ENCODE measurements around the gene LST1. TPM values are rescaled to one million over a fixed set of nuclear protein-coding genes. Genes with fewer than 3 reads are reported as not detected.
A peak's percentile ranks its signal among the peaks of the same experiment; 100 is the strongest.
"Not testable (repeated sequence)": the region's sequence is repeated elsewhere in the genome, so short reads cannot be mapped to it uniquely, and the experiment has no call there.

The LST1 gene
- total RNA-seq, 1 donor, result not detected

GRCh38 chr6:31586599-31587281, 663 bp downstream of the LST1 start:
- Histone ChIP-seq H3K4me2 (ENCODE audit: insufficient read depth, low read length) (no peak overlapping the region), H3K27me3 (ENCODE audit: insufficient read depth, low read length) (no peaks in the 10 kb centered on the region), H3K27ac (ENCODE audit: low read depth, low read length) (no peak overlapping the region), H3K4me1 (ENCODE audit: insufficient read depth, low read length) (peaks cover 7% of the 10 kb centered on the region), H3K4me3 (ENCODE audit: insufficient read depth, low read length) (no peak overlapping the region), H2AFZ (ENCODE audit: low read length) (no peak overlapping the region), H3K79me2 (ENCODE audit: insufficient read depth, low read length) (no peaks in the 10 kb centered on the region), H4K20me1 (ENCODE audit: insufficient read depth, low read length) (no peaks in the 10 kb centered on the region), H3K9me3 (ENCODE audit: low read depth, low read length) (no peaks in the 10 kb centered on the region), H3K36me3 (ENCODE audit: insufficient read depth, low read length) (no peaks in the 10 kb centered on the region)
- TF ChIP-seq, protein P1, sequence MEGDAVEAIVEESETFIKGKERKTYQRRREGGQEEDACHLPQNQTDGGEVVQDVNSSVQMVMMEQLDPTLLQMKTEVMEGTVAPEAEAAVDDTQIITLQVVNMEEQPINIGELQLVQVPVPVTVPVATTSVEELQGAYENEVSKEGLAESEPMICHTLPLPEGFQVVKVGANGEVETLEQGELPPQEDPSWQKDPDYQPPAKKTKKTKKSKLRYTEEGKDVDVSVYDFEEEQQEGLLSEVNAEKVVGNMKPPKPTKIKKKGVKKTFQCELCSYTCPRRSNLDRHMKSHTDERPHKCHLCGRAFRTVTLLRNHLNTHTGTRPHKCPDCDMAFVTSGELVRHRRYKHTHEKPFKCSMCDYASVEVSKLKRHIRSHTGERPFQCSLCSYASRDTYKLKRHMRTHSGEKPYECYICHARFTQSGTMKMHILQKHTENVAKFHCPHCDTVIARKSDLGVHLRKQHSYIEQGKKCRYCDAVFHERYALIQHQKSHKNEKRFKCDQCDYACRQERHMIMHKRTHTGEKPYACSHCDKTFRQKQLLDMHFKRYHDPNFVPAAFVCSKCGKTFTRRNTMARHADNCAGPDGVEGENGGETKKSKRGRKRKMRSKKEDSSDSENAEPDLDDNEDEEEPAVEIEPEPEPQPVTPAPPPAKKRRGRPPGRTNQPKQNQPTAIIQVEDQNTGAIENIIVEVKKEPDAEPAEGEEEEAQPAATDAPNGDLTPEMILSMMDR (IDR thresholded peaks at IDR 0.05; ENCODE audit: extremely low read depth, low read depth, low read length), result no peak
- DNase-seq (ENCODE audit: insufficient read length, low spot score, missing footprints), result peak; percentile 35

GRCh38 chr6:31587791-31588777, 2.0 kb downstream of the LST1 start:
- TF ChIP-seq, protein P1 (IDR thresholded peaks at IDR 0.05; ENCODE audit: extremely low read depth, low read depth, low read length), result no peak
- peak overlapping the region; percentile 18 for H3K4me2 ChIP-seq (ENCODE audit: insufficient read depth, low read length)
- peak overlapping the region; percentile 59 for H2AFZ ChIP-seq (ENCODE audit: low read length)
- no peak overlapping the region for H3K27ac ChIP-seq (ENCODE audit: low read depth, low read length)
- no peaks in the 10 kb centered on the region for H3K27me3 ChIP-seq (ENCODE audit: insufficient read depth, low read length)
- H3K4me1 ChIP-seq (ENCODE audit: insufficient read depth, low read length), result peaks cover 5% of the 10 kb centered on the region
- peak; percentile 38 for DNase-seq (ENCODE audit: insufficient read length, low spot score, missing footprints)
- no peak overlapping the region for H3K4me3 ChIP-seq (ENCODE audit: insufficient read depth, low read length)
- no peaks in the 10 kb centered on the region for H4K20me1 ChIP-seq (ENCODE audit: insufficient read depth, low read length)
- H3K79me2 ChIP-seq (ENCODE audit: insufficient read depth, low read length), result no peaks in the 10 kb centered on the region
- no peaks in the 10 kb centered on the region for H3K36me3 ChIP-seq (ENCODE audit: insufficient read depth, low read length)
- no peaks in the 10 kb centered on the region for H3K9me3 ChIP-seq (ENCODE audit: low read depth, low read length)

DNA sequence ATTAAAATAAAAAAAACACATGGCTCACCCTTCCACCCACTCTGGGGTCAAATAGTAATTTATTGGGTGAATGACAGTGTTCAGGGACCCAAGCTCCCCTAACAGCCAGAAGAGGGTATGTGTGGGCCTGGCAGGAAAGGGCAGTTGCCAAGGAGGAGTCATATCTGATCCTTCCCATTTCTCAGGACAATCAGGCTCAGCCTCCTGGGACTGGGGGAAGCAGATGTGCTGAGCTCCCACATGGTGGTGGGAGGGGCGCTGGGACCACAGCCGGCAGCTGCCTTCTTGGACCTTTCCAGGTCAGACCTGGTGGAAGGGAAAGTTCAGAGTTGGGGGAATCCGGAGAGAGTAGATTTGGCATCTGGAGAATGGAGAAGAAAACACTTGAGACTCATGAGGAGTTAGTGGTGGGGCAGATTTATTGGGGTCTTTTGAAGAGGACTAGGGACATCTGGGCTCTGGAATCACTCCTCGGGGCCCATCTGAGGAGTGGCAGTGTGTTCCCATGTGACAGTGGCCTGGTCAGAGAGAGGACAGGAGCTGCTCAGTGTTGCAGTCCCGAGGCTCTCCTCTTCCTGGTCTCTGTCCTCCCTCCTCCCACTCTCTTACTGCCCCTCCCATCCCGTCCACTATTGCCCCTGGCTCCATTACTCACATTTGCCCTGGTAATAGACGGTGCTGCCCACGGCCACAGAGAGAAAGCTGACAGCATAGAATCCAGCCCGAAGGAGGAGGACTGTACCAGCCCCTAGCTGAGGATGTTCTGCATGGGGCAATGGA, 3.0 kb downstream of the LST1 start:
- Histone ChIP-seq H2AFZ (ENCODE audit: low read length) (peak overlapping the region; percentile 77), H3K27me3 (ENCODE audit: insufficient read depth, low read length) (no peaks in the 10 kb centered on the region), H4K20me1 (ENCODE audit: insufficient read depth, low read length) (no peaks in the 10 kb centered on the region), H3K9me3 (ENCODE audit: low read depth, low read length) (no peaks in the 10 kb centered on the region), H3K4me2 (ENCODE audit: insufficient read depth, low read length) (no peak overlapping the region), H3K79me2 (ENCODE audit: insufficient read depth, low read length) (no peaks in the 10 kb centered on the region), H3K4me1 (ENCODE audit: insufficient read depth, low read length) (peaks cover 5% of the 10 kb centered on the region), H3K36me3 (ENCODE audit: insufficient read depth, low read length) (no peaks in the 10 kb centered on the region), H3K27ac (ENCODE audit: low read depth, low read length) (no peak overlapping the region), H3K4me3 (ENCODE audit: insufficient read depth, low read length) (no peak overlapping the region)
- TF ChIP-seq, protein P1 (IDR thresholded peaks at IDR 0.05; ENCODE audit: extremely low read depth, low read depth, low read length), result no peak
- peak; percentile 73 for DNase-seq (ENCODE audit: insufficient read length, low spot score, missing footprints)

GRCh38 chr6:31590691-31591090, 4.6 kb downstream of the LST1 start:
- not testable (repeated sequence) for H2AFZ ChIP-seq (ENCODE audit: low read length); H3K9me3 ChIP-seq (ENCODE audit: low read depth, low read length); H3K27ac ChIP-seq (ENCODE audit: low read depth, low read length); H3K27me3 ChIP-seq (ENCODE audit: insufficient read depth, low read length); DNase-seq (ENCODE audit: insufficient read length, low spot score, missing footprints); H3K4me2 ChIP-seq (ENCODE audit: insufficient read depth, low read length); H3K4me3 ChIP-seq (ENCODE audit: insufficient read depth, low read length); H4K20me1 ChIP-seq (ENCODE audit: insufficient read depth, low read length); H3K79me2 ChIP-seq (ENCODE audit: insufficient read depth, low read length); H3K36me3 ChIP-seq (ENCODE audit: insufficient read depth, low read length); H3K4me1 ChIP-seq (ENCODE audit: insufficient read depth, low read length)

All from osteoblast (primary cell).